Rectal smooth muscle tissue (tissue), 1 donor: ENCODE results near the gene RER1.
"Not testable (repeated sequence)": the region's sequence is repeated elsewhere in the genome, so short reads cannot be mapped to it uniquely, and the experiment has no call there.

ENCODE experiments used
- H3K27ac ChIP-seq: one replicate; pipeline ENCODE4 v1.7.0; 2013; ENCODE audit warnings: low read depth, low read length, inconsistent platforms
- H3K27me3 ChIP-seq: one replicate; pipeline ENCODE4 v1.7.0; 2013; ENCODE audit warnings: low read length; ENCODE audit not compliant: control insufficient read depth, insufficient read depth
- H3K36me3 ChIP-seq: one replicate; pipeline ENCODE4 v1.7.0; 2013; ENCODE audit warnings: low read length; ENCODE audit not compliant: control insufficient read depth, insufficient read depth
- H3K4me1 ChIP-seq: one replicate; pipeline ENCODE4 v1.7.0; 2013; ENCODE audit warnings: low read length; ENCODE audit not compliant: control insufficient read depth, insufficient read depth
- H3K4me3 ChIP-seq: one replicate; pipeline ENCODE4 v1.7.0; 2013; ENCODE audit warnings: low read length
- H3K9ac ChIP-seq: one replicate; pipeline ENCODE4 v1.7.0; 2013; ENCODE audit warnings: low read length

The RER1 gene

GRCh38 chr1:2435746-2436355, 44.2 kb downstream of the RER1 start:
- no peaks in the 10 kb centered on the region for H3K36me3 ChIP-seq
- no peak overlapping the region for H3K27ac ChIP-seq
- no peak overlapping the region for H3K9ac ChIP-seq
- peaks cover 6% of the 10 kb centered on the region for H3K27me3 ChIP-seq
- no peaks in the 10 kb centered on the region for H3K4me1 ChIP-seq
- H3K4me3 ChIP-seq = no peak overlapping the region

- H3K27ac ChIP-seq = no peak overlapping the region
- no peaks in the 10 kb centered on the region for H3K36me3 ChIP-seq
- H3K27me3 ChIP-seq = peaks cover 6% of the 10 kb centered on the region
- no peaks in the 10 kb centered on the region for H3K4me1 ChIP-seq
- H3K9ac ChIP-seq = no peak overlapping the region
- no peak overlapping the region for H3K4me3 ChIP-seq
Observed at GRCh38 chr1:2436876-2437275, 45.2 kb downstream of the RER1 start.

GRCh38 chr1:2437617-2438016, 46.0 kb downstream of the RER1 start:
- Histone ChIP-seq H3K36me3 (no peaks in the 10 kb centered on the region), H3K4me1 (no peaks in the 10 kb centered on the region), H3K4me3 (no peak overlapping the region), H3K27ac (no peak overlapping the region), H3K9ac (no peak overlapping the region), H3K27me3 (peaks cover 9% of the 10 kb centered on the region)

- Histone ChIP-seq H3K4me3 (no peak overlapping the region), H3K27me3 (peaks cover 9% of the 10 kb centered on the region), H3K36me3 (no peaks in the 10 kb centered on the region), H3K9ac (no peak overlapping the region), H3K4me1 (no peaks in the 10 kb centered on the region), H3K27ac (no peak overlapping the region)
Observed at GRCh38 chr1:2438038-2438437, 46.4 kb downstream of the RER1 start.

- Histone ChIP-seq H3K4me3 (no peak overlapping the region), H3K36me3 (no peaks in the 10 kb centered on the region), H3K27ac (no peak overlapping the region), H3K9ac (no peak overlapping the region), H3K4me1 (no peaks in the 10 kb centered on the region), H3K27me3 (peaks cover 9% of the 10 kb centered on the region)
Observed at GRCh38 chr1:2438641-2439040, 47.0 kb downstream of the RER1 start.

GRCh38 chr1:2439369-2439768, 47.7 kb downstream of the RER1 start:
- Histone ChIP-seq H3K36me3 (no peaks in the 10 kb centered on the region), H3K4me1 (no peaks in the 10 kb centered on the region), H3K9ac (no peak overlapping the region), H3K27me3 (peaks cover 8% of the 10 kb centered on the region), H3K27ac (no peak overlapping the region), H3K4me3 (no peak overlapping the region)

GRCh38 chr1:2440346-2440745, 48.7 kb downstream of the RER1 start:
- not testable (repeated sequence) for H3K36me3 ChIP-seq, H3K4me3 ChIP-seq, H3K27ac ChIP-seq, H3K4me1 ChIP-seq, H3K27me3 ChIP-seq, H3K9ac ChIP-seq

- H3K9ac ChIP-seq = no peak overlapping the region
- H3K4me1 ChIP-seq = no peaks in the 10 kb centered on the region
- peaks cover 6% of the 10 kb centered on the region for H3K27me3 ChIP-seq
Observed at GRCh38 chr1:2441746-2442145, 50.1 kb downstream of the RER1 start.

GRCh38 chr1:2442661-2443060, 51.0 kb downstream of the RER1 start:
- H3K27ac ChIP-seq = no peak overlapping the region
- no peaks in the 10 kb centered on the region for H3K4me1 ChIP-seq
- no peak overlapping the region for H3K4me3 ChIP-seq
- no peaks in the 10 kb centered on the region for H3K36me3 ChIP-seq
- H3K27me3 ChIP-seq = peaks cover 6% of the 10 kb centered on the region
- no peak overlapping the region for H3K9ac ChIP-seq

More at GRCh38 chr1:2441746-2442145, 50.1 kb downstream of the RER1 start:
- Histone ChIP-seq H3K36me3 (no peaks in the 10 kb centered on the region), H3K27ac (no peak overlapping the region), H3K4me3 (no peak overlapping the region)

- Histone ChIP-seq H3K9ac (no peak overlapping the region), H3K36me3 (no peaks in the 10 kb centered on the region), H3K4me3 (no peak overlapping the region), H3K27ac (no peak overlapping the region), H3K27me3 (peaks cover 6% of the 10 kb centered on the region), H3K4me1 (no peaks in the 10 kb centered on the region)
Observed at GRCh38 chr1:2443277-2444137, 51.9 kb downstream of the RER1 start.

- Histone ChIP-seq H3K27ac (no peak overlapping the region), H3K36me3 (no peaks in the 10 kb centered on the region), H3K9ac (no peak overlapping the region), H3K27me3 (peaks cover 6% of the 10 kb centered on the region), H3K4me1 (no peaks in the 10 kb centered on the region), H3K4me3 (no peak overlapping the region)
Observed at GRCh38 chr1:2444138-2444591, 52.5 kb downstream of the RER1 start.

- H3K9ac ChIP-seq = no peak overlapping the region
- H3K27me3 ChIP-seq = peaks cover 6% of the 10 kb centered on the region
- no peak overlapping the region for H3K4me3 ChIP-seq
- H3K27ac ChIP-seq = no peak overlapping the region
- no peaks in the 10 kb centered on the region for H3K4me1 ChIP-seq
- H3K36me3 ChIP-seq = no peaks in the 10 kb centered on the region
Observed at GRCh38 chr1:2445162-2445822, 53.7 kb downstream of the RER1 start.
